SH-SY5Y (cell line): ENCODE measurements around the gene RNASE2.

Experiments used
- GATA2 ChIP-seq: IDR thresholded peaks from 2 replicates; pipeline ENCODE4 v1.6.1; 2011; ENCODE audit warnings: mild to moderate bottlenecking, low read depth, low read length
- GATA3 ChIP-seq: IDR thresholded peaks from 2 replicates; pipeline ENCODE4 v1.6.1; 2011; ENCODE audit warnings: low read depth, mild to moderate bottlenecking, low read length, moderate library complexity

GRCh38 chr14:20996521-20996920 lies 41.2 kb downstream of the RNASE2 start:
- TF ChIP-seq GATA3, result no peak
- no peak for TF ChIP-seq GATA2
